Liver (tissue), 9 donors: ENCODE results near the gene SLC7A6. TPM values are rescaled to one million over a fixed set of nuclear protein-coding genes. Genes with fewer than 3 reads are reported as not detected.

Source experiments
- DNase-seq: peaks from one replicate; pipeline ENCODE4 v3.0.0-alpha.2; 2017; ENCODE audit warnings: low spot score
- H3K27ac ChIP-seq, 2 donors: one replicate each; pipeline ENCODE4 v1.7.0; 2013; ENCODE audit warnings: inconsistent platforms in 2 of 2, low read length in 2 of 2, control low read depth in 1 of 2, low read depth in 1 of 2, mild to moderate bottlenecking in 1 of 2
- H3K27me3 ChIP-seq, 4 donors: one replicate each; pipeline versions ENCODE4 v1.6.1 to v1.7.0; 2013; ENCODE audit warnings: low read length in 3 of 4, inconsistent platforms in 1 of 4, mild to moderate bottlenecking in 1 of 4, moderate library complexity in 1 of 4; ENCODE audit not compliant: control insufficient read depth in 4 of 4, insufficient read depth in 4 of 4
- H3K36me3 ChIP-seq, 4 donors: one replicate each; pipeline versions ENCODE4 v1.6.1 to v1.7.0; 2013; ENCODE audit warnings: low read length in 3 of 4, mild to moderate bottlenecking in 3 of 4, low read depth in 1 of 4, moderate library complexity in 1 of 4; ENCODE audit not compliant: control insufficient read depth in 4 of 4, insufficient read depth in 3 of 4
- H3K4me1 ChIP-seq, 4 donors: one replicate each; pipeline versions ENCODE4 v1.6.1 to v1.7.0; 2013; ENCODE audit warnings: low read length in 3 of 4, mild to moderate bottlenecking in 3 of 4, moderate library complexity in 1 of 4; ENCODE audit not compliant: control insufficient read depth in 4 of 4, insufficient read depth in 4 of 4
- H3K4me3 ChIP-seq, 3 donors: one replicate each; pipeline versions ENCODE4 v1.6.1 to v1.7.0; 2013; ENCODE audit warnings: low read length in 3 of 3, control low read depth in 1 of 3, low read depth in 1 of 3, mild to moderate bottlenecking in 1 of 3
- H3K9ac ChIP-seq, 2 donors: one replicate each; pipeline ENCODE4 v1.7.0; 2013; ENCODE audit warnings: low read length in 2 of 2, mild to moderate bottlenecking in 2 of 2, moderate library complexity in 2 of 2, control low read depth in 1 of 2, low read depth in 1 of 2
- H3K9me3 ChIP-seq, 4 donors: one replicate each; pipeline versions ENCODE4 v1.6.1 to v1.7.0; 2013; ENCODE audit warnings: low read length in 3 of 4; ENCODE audit not compliant: control insufficient read depth in 4 of 4
- ATF3 ChIP-seq: IDR thresholded peaks from 2 replicates; pipeline ENCODE4 v1.6.1; 2016; ENCODE audit warnings: antibody characterized with exemption
- CTCF ChIP-seq: fragments of 150-350 bp; IDR thresholded peaks from 2 replicates; pipeline ENCODE4 v1.5.1; 2017; ENCODE audit warnings: improper control_type of control experiment, low read depth, low read length; ENCODE audit not compliant: missing input control
- EGR1 ChIP-seq, 2 donors: IDR thresholded peaks; 2 replicates each; pipeline ENCODE4 v1.6.1; 2016 to 2018; ENCODE audit warnings: antibody characterized with exemption in 2 of 2, low read depth in 2 of 2
- GABPA ChIP-seq, 2 donors: IDR thresholded peaks in 1 of 2; conservative IDR thresholded peaks in 1 of 2; 2 replicates each; pipeline ENCODE4 v1.6.1; 2016; ENCODE audit warnings: antibody characterized with exemption in 2 of 2, mild to moderate bottlenecking in 1 of 2, moderate library complexity in 1 of 2
- JUND ChIP-seq, 2 donors: IDR thresholded peaks; 2 replicates each; pipeline ENCODE4 v1.6.1; 2016; ENCODE audit warnings: antibody characterized with exemption in 2 of 2
- MAX ChIP-seq: IDR thresholded peaks from 2 replicates; pipeline ENCODE4 v1.6.1; 2016; ENCODE audit warnings: antibody characterized with exemption
- RAD21 ChIP-seq, 2 donors: IDR thresholded peaks; 2 replicates each; pipeline ENCODE4 v1.6.1; 2016; ENCODE audit warnings: antibody characterized with exemption in 2 of 2, mild to moderate bottlenecking in 2 of 2
- REST ChIP-seq: IDR thresholded peaks from 2 replicates; pipeline ENCODE4 v1.6.1; 2016; ENCODE audit warnings: antibody characterized with exemption, mild to moderate bottlenecking
- SP1 ChIP-seq: IDR thresholded peaks from 2 replicates; pipeline ENCODE4 v1.6.1; 2018; ENCODE audit warnings: antibody characterized with exemption, mild to moderate bottlenecking
- YY1 ChIP-seq: IDR thresholded peaks from 2 replicates; pipeline ENCODE4 v1.6.1; 2016; ENCODE audit warnings: antibody characterized with exemption, mild to moderate bottlenecking
- WGBS: extraction: QIAGEN DNeasy Blood & Tissue Kit; methylation state at CpG from one replicate; pipeline ENCODE4 v1.1.7; 2013; 5-methylcytosine and 5-hydroxymethylcytosine counted together
- polyA plus RNA-seq, 2 donors: library from polyadenylated mRNA; stranded (reverse) in 1 of 2; unstranded in 1 of 2; fragments of 200-250 nt in 1 of 2; fragments of >200 nt in 1 of 2; fragmentation: Nextera tagmentation in 1 of 2; extraction: Ambion mirVana in 1 of 2; gene quantifications; one replicate each; pipeline versions ENCODE4 v1.2.1 to v1.2.3, GENCODE V29; 2013 to 2015
- total RNA-seq, 2 donors: library from RNA; depleted of rRNA; stranded (reverse); fragments of >200 nt; gene quantifications; one replicate each; pipeline ENCODE4 v1.2.3, GENCODE V29; 2014
- donor health status: healthy.
- donor health status: healthy.
- donor health status: healthy.
- donor health status: healthy.
- donor health status: healthy.

SLC7A6 gene
- total and polyA plus RNA-seq, 4 donors = 1.2 to 4.9 (median 1.9) TPM

DNA sequence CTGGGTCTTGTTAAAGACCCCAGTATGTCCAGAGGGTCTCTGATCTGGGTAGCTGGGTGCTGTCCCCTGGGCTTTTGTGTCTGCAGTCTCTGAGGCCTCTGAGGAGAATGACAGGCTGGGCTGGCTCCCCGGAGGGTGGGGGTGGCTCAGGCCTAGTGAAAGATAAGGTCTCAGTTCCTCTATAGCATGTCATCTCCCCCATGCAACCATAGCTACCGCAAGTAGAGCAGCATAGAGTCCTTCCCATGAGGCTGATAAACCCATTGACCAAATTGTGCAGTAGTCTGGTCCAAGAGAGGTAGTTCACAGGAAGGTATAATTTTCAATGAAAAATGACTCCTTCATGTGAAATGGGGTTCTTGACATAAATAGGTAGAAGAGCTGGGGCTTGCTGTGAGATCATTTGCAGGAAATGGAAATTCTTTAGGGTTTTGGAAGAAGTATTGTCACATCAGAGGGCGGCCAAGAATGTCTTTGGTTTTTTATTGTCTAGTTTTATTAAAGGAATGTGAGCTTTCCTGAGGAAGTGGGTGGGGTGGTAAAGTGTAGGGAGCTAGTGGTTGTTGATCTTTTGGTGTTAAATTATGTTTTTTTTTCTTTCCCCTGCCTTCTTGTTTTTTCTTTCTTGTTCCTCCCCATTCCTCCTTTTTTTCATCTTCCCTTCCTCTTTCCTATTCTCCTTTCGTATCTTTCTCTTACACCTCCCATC, 25.4 kb downstream of the SLC7A6 start:
- 70% methylated on average over 4 of the region's 4 CpGs for WGBS
- no peaks in the 10 kb centered on the region for H3K36me3 ChIP-seq

More for the DNA sequence above, 25.4 kb downstream of the SLC7A6 start:
- H3K4me1 ChIP-seq = peaks cover 0 to 3% (median 0%) of the 10 kb centered on the region in 4 donors
- no peak overlapping the region for H3K4me3 ChIP-seq
- H3K27me3 ChIP-seq = no peaks in the 10 kb centered on the region
- TF ChIP-seq JUND (IDR thresholded peaks at IDR 0.05) (no peak), ATF3 (no peak), GABPA (IDR thresholded peaks at IDR 0.05 in 1 of 2, conservative IDR thresholded peaks at IDR 0.05 in 1 of 2) (no peak), RAD21 (IDR thresholded peaks at IDR 0.05) (no peak), SP1 (no peak), EGR1 (IDR thresholded peaks at IDR 0.05; ENCODE audit: low read depth in 2 of 2) (no peak), MAX (no peak), YY1 (no peak), REST (no peak), CTCF (no peak)
- peak overlapping the region in 1 of 2 donors; percentile 10 for H3K27ac ChIP-seq
- no peak overlapping the region for H3K9ac ChIP-seq
- peak; percentile 45 for DNase-seq
- H3K9me3 ChIP-seq = no peaks in the 10 kb centered on the region
